NCI-H146 (cell line): ENCODE results near the gene RARA.
"Not testable (repeated sequence)": the region's sequence is repeated elsewhere in the genome, so short reads cannot be mapped to it uniquely, and the experiment has no call there.

Experiments used
- DNase-seq: peaks from one replicate; lab custom pipeline; 2025; lab: John Stamatoyannopoulos, UW

RARA gene

GRCh38 chr17:40298726-40299125, 10.3 kb upstream of the RARA start:
- no peak for DNase-seq

- not testable (repeated sequence) for DNase-seq
Observed at GRCh38 chr17:40299159-40299757, 9.7 kb upstream of the RARA start.

GRCh38 chr17:40301315-40301714, 7.7 kb upstream of the RARA start:
- DNase-seq, result no peak

GRCh38 chr17:40303009-40303657, 5.8 kb upstream of the RARA start:
- peak; percentile 17 for DNase-seq

- DNase-seq, result no peak
Observed at GRCh38 chr17:40303708-40304551, 5.0 kb upstream of the RARA start.

- not testable (repeated sequence) for DNase-seq
Observed at GRCh38 chr17:40304552-40304863, 4.5 kb upstream of the RARA start.

GRCh38 chr17:40304866-40305265, 4.1 kb upstream of the RARA start:
- DNase-seq, result not testable (repeated sequence)

GRCh38 chr17:40306395-40306794, 2.6 kb upstream of the RARA start:
- DNase-seq, result no peak

GRCh38 chr17:40307001-40307730, 1.8 kb upstream of the RARA start:
- DNase-seq, result peak; percentile 9

- no peak for DNase-seq
Observed at GRCh38 chr17:40307740-40308239, 1.2 kb upstream of the RARA start.

- no peak for DNase-seq
Observed at GRCh38 chr17:40309949-40310510, 1.1 kb downstream of the RARA start.

- DNase-seq, result no peak
Observed at GRCh38 chr17:40310882-40311391, 2.0 kb downstream of the RARA start.

- DNase-seq, result no peak
Observed at GRCh38 chr17:40311575-40311974, 2.6 kb downstream of the RARA start.

GRCh38 chr17:40312131-40312731, 3.3 kb downstream of the RARA start:
- DNase-seq, result no peak

- DNase-seq, result no peak
Observed at GRCh38 chr17:40312893-40313667, 4.1 kb downstream of the RARA start.

GRCh38 chr17:40313668-40314583, 4.9 kb downstream of the RARA start:
- DNase-seq, result no peak

GRCh38 chr17:40314584-40314956, 5.6 kb downstream of the RARA start:
- DNase-seq, result peak; percentile 20

- DNase-seq, result no peak
Observed at GRCh38 chr17:40315206-40315605, 6.2 kb downstream of the RARA start.
